K562 (cell line): ENCODE data around the gene GALNS. TPM values are rescaled to one million over a fixed set of nuclear protein-coding genes. Genes with fewer than 3 reads are reported as not detected.

Source experiments
- ATAC-seq: fragments of 200-7000 bp; cut with Tn5 transposase; 3 replicates; pipeline ENCODE4 v1.9.1; 2020; ENCODE audit warnings: moderate library complexity
- BruUV-seq: library from RNA; stranded (reverse); fragments of 400-500 nt; replicated peaks from 2 replicates; lab custom pipeline; 2021; lab: Mats Ljungman, UMichigan
- CTCF ChIA-PET: fragments of 300-600 bp; formaldehyde crosslinking; extraction: SDS; loops from one replicate; lab custom pipeline; 2021; ENCODE audit warnings: low intra/inter-chr PET ratio; lab: Yijun Ruan, JAX
- POLR2A ChIA-PET: fragments of 300-600, 350-650 bp; sonication (Branson Sonifier 250); formaldehyde crosslinking; extraction: SDS; loops from one replicate; lab custom pipeline; 2021; ENCODE audit warnings: antibody characterized with exemption, inconsistent platforms; lab: Yijun Ruan, JAX
- DNase-seq, 4 experiments: peaks; one replicate each; pipeline versions ENCODE4 v3.0.0 to v3.0.0-alpha.2; 2011 to 2018; ENCODE audit warnings: low spot score in 3 of 4, mixed read lengths in 3 of 4; ENCODE audit errors: extremely low read depth in 1 of 4
- FAIRE-seq: peaks from 2 replicates; lab custom pipeline; 2011; peaks lifted over from hg19 to GRCh38; lab: Jason Lieb, UNC
- H2AFZ ChIP-seq: 2 replicates; pipeline ENCODE4 v1.6.0; 2011; ENCODE audit warnings: low read depth, low read length, control low read depth, inconsistent platforms
- H3K27ac ChIP-seq: fragments of 200-600 bp; 3 replicates; pipeline ENCODE4 v1.8.0; 2011; ENCODE audit warnings: low read depth, mild to moderate bottlenecking, control low read depth, inconsistent platforms, low read length, moderate library complexity, mixed read lengths; ENCODE audit errors: extremely low read depth
- H3K27me3 ChIP-seq, 2 experiments: fragments of 300-600 bp in 1 of 2; 2 replicates in 1 of 2; 3 replicates in 1 of 2; pipeline versions ENCODE4 v1.6.0 to v1.8.0; 2011; ENCODE audit warnings: inconsistent platforms in 2 of 2, low read length in 2 of 2, mild to moderate bottlenecking in 1 of 2, mixed read lengths in 1 of 2, moderate library complexity in 1 of 2; ENCODE audit not compliant: control insufficient read depth in 2 of 2, insufficient read depth in 2 of 2
- H3K36me3 ChIP-seq: fragments of 300-600 bp; 3 replicates; pipeline ENCODE4 v1.8.0; 2011; ENCODE audit warnings: mild to moderate bottlenecking, low read length, inconsistent platforms; ENCODE audit not compliant: control insufficient read depth, insufficient read depth
- H3K4me1 ChIP-seq, 2 experiments: fragments of 200-600 bp in 1 of 2; replicated peaks in 1 of 2; 2 replicates in 1 of 2; 3 replicates in 1 of 2; pipeline versions ENCODE4 v1.5.1 to v1.8.0; 2011; ENCODE audit warnings: inconsistent platforms in 2 of 2, low read length in 2 of 2, mild to moderate bottlenecking in 1 of 2, mixed read lengths in 1 of 2, moderate library complexity in 1 of 2; ENCODE audit not compliant: control insufficient read depth in 2 of 2, insufficient read depth in 2 of 2
- H3K4me2 ChIP-seq: 2 replicates; pipeline ENCODE4 v1.6.1; 2011; ENCODE audit warnings: low read length, control low read depth, inconsistent platforms, mixed read lengths; ENCODE audit not compliant: insufficient read depth
- H3K4me3 ChIP-seq: fragments of 200-600 bp; sonication (generic), shearing (Covaris generic); 2 replicates; pipeline ENCODE4 v1.5.1; 2016; ENCODE audit warnings: control low read depth, inconsistent platforms
- H3K79me2 ChIP-seq: fragments of 200-600 bp; 3 replicates; pipeline ENCODE4 v1.8.0; 2011; ENCODE audit warnings: low read length, inconsistent platforms; ENCODE audit not compliant: control insufficient read depth, insufficient read depth
- H3K9ac ChIP-seq, 2 experiments: 2 replicates each; pipeline versions ENCODE4 v1.6.0 to v1.6.1; 2011; ENCODE audit warnings: low read depth in 2 of 2, low read length in 2 of 2, control low read depth in 1 of 2, inconsistent platforms in 1 of 2, mild to moderate bottlenecking in 1 of 2, mixed read lengths in 1 of 2; ENCODE audit not compliant: insufficient read depth in 1 of 2
- H3K9me1 ChIP-seq: one replicate; pipeline ENCODE4 v1.6.0; 2011; ENCODE audit warnings: inconsistent platforms, mild to moderate bottlenecking, low read length, moderate library complexity; ENCODE audit not compliant: control insufficient read depth, insufficient read depth
- H3K9me3 ChIP-seq: replicated peaks from 2 replicates; pipeline ENCODE4 v1.5.1; 2011; ENCODE audit warnings: low read depth, low read length, inconsistent platforms; ENCODE audit not compliant: control insufficient read depth, insufficient read depth
- H4K20me1 ChIP-seq: replicated peaks from 2 replicates; pipeline ENCODE4 v1.6.1; 2011; ENCODE audit warnings: low read length, inconsistent platforms, mixed read lengths; ENCODE audit not compliant: control insufficient read depth, insufficient read depth
- CREB5 ChIP-seq: fragments of 250-450 bp; sonication (Bioruptor Pico); IDR thresholded peaks from 2 replicates; pipeline ENCODE4 v1.5.0; 2020; ENCODE audit warnings: mild to moderate bottlenecking
- POLR2B ChIP-seq: fragments of 450-650 bp; IDR thresholded peaks from 2 replicates; pipeline ENCODE4 v1.6.1; 2018; ENCODE audit warnings: low read depth; ENCODE audit not compliant: partially characterized antibody
- POLR2G ChIP-seq: fragments of 200-400 bp; formaldehyde crosslinking; IDR thresholded peaks from 2 replicates; pipeline ENCODE4 v1.6.1; 2017; ENCODE audit warnings: low read depth, mild to moderate bottlenecking, antibody characterized with exemption, low read length, moderate library complexity
- RBM22 ChIP-seq: fragments of 200-400 bp; formaldehyde crosslinking; IDR thresholded peaks from 2 replicates; pipeline ENCODE4 v1.6.1; 2018; ENCODE audit warnings: low read length, low read depth; ENCODE audit not compliant: poor library complexity, severe bottlenecking
- TRIM24 ChIP-seq, 2 experiments: fragments of 450-650 bp; IDR thresholded peaks; 2 replicates each; pipeline ENCODE4 v1.6.1; 2016
- ZBTB7A ChIP-seq: IDR thresholded peaks from 2 replicates; pipeline ENCODE4 v1.6.1; 2011; ENCODE audit warnings: low read depth, mild to moderate bottlenecking, low read length, moderate library complexity, borderline replicate concordance; ENCODE audit not compliant: control insufficient read depth
- WGBS: fragments of 100-300 bp; shearing (Covaris generic); methylation state at CpG from one replicate; pipeline ENCODE4 v1.1.6; 2016; ENCODE audit warnings: low coverage, mixed read lengths; ENCODE audit not compliant: insufficient coverage; ENCODE audit errors: missing lambda C conversion rate; 5-methylcytosine and 5-hydroxymethylcytosine counted together
- in situ Hi-C: fragments of 300-500 bp; cut with MboI; formaldehyde crosslinking; loops from 4 replicates; pipeline ENCODE4 v1.15.0; 2018; ENCODE audit warnings: inconsistent platforms, mixed read lengths
- intact Hi-C: fragments of 100-400 bp; cut with micrococcal nuclease; formaldehyde crosslinking; loops from 2 replicates; pipeline ENCODE4 v1.14.2; 2022
- polyA plus RNA-seq, 8 experiments: library from polyadenylated mRNA; depleted of rRNA in 4 of 8; stranded (reverse) in 5 of 8; unstranded in 3 of 8; fragments of >200 nt; fragmentation: Nextera tagmentation in 2 of 8; fragmentation: Illumina TruSeq in 1 of 8; extraction: Ambion mirVana in 2 of 8; extraction: Trizol in 1 of 8; gene quantifications; 2 replicates each; pipeline versions ENCODE4 v1.2.1 to v1.2.3, GENCODE V29; 2011 to 2014; ENCODE audit warnings: inconsistent platforms in 1 of 8, missing spikeins in 1 of 8
- total RNA-seq, 7 experiments: library from RNA; depleted of rRNA in 6 of 7; stranded (reverse); fragments of >200 nt in 6 of 7; fragmentation: Illumina TruSeq in 2 of 7; extraction: Trizol in 2 of 7; gene quantifications; 2 replicates each; pipeline versions ENCODE4 v1.2.1 to v1.2.3, GENCODE V29; 2011 to 2021; ENCODE audit warnings: low replicate concordance in 1 of 7
- TF ChIP-seq, protein P1 (sequence below): fragments of 200-800 bp; sonication (Bioruptor generic); IDR thresholded peaks from 2 replicates; pipeline ENCODE4 v1.6.1; 2017; ENCODE audit warnings: missing genetic modification characterization, missing compliant biosample characterization

The GALNS gene
- total and polyA plus RNA-seq, 9 of the 15 experiments (the other 6 are each of a cell fraction or from before 2014, with no cell fraction given): 0.38 to 13.2 (median 4.3) TPM

DNA sequence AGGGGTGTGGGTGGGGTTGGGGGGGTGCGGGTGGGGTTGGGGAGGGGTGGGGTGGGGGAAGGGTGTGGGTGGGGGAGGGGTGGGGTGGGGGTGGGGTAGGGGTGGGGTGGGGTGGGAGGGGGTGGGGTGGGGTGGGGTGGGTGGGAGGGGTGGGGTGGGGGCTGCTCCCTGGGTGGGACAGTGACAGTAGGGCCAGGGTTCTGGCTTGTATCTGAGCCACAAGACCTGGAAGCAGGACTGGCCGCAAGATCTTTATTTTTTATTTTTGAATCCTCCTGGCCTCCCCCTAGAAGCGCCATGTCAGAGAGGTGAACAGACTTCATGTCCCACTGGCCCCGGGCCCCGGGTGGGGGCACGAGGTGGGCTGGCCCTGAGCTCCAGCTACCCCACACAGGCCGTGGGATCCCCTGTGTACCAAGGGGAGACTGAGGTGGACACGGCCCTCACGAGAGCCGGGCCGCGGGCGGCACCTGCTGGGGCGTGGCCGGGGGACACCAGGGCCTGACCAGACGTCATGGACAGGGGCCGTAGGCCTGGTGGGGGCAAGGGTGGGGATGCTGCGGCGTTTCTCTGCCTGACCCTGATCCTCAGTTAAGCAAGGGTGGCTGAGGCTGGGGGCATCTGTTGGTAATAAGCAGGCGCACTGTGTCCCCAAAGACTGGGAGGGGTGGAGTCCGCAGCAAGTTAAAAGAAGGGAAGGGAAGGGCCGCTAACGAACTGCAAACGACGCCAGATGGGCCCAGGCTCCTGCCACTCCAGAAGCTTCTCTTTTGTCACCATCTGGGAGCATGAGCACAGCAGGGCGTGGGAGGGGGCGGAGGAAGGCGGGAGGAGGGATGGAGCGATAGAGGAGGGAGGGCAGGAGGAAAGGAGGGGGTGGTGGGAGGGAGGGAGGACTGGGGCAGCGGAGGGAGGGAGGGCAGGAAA, 32.0 kb upstream of the GALNS start (continued):
- TF ChIP-seq POLR2G (peak; percentile 82), POLR2B (peak; percentile 25), ZBTB7A (peak; percentile 26; the same call in 1 of the 2 replicates)

DNA sequence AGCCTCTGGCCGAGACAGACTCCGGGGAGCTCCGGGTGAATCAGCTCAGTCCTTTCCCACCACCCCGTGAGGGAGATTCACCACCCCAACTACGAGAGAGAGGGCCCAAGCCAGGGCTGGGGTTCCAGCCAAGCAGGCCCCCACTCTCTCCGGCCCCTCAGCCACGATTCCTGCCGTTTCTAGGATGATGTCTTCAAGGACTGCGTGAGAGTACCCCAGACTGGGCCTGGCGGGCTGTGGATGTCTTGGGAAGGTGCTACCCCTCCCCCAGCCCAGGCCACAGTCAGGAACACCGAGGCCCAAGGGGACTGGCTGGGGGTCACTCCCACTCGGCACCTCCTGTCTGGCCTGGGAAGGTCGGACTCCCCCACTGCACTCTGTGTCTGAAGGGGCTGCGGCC, 31.3 kb upstream of the GALNS start:
- peak overlapping the region in 1 of 2 experiments; percentile 26; a peak in 1 of 4 replicates for H3K9ac ChIP-seq
- H4K20me1 ChIP-seq: no peaks in the 10 kb centered on the region
- TF ChIP-seq CREB5 (no peak), POLR2G (peak; percentile 3; the same call in 1 of the 2 replicates), TRIM24 (IDR thresholded peaks at IDR 0.05) (peak; percentile 61 to 75; a peak in 3 of 4 replicates), RBM22 (peak; percentile 42)
- TF ChIP-seq, protein P1, sequence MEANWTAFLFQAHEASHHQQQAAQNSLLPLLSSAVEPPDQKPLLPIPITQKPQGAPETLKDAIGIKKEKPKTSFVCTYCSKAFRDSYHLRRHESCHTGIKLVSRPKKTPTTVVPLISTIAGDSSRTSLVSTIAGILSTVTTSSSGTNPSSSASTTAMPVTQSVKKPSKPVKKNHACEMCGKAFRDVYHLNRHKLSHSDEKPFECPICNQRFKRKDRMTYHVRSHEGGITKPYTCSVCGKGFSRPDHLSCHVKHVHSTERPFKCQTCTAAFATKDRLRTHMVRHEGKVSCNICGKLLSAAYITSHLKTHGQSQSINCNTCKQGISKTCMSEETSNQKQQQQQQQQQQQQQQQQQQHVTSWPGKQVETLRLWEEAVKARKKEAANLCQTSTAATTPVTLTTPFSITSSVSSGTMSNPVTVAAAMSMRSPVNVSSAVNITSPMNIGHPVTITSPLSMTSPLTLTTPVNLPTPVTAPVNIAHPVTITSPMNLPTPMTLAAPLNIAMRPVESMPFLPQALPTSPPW: 0 out of 2 replicates have a peak, but pooled peaks have one; percentile 19
- H3K36me3 ChIP-seq: peaks cover 95% of the 10 kb centered on the region
- H3K4me1 ChIP-seq: peaks cover 0 to 61% of the 10 kb centered on the region in 2 experiments; a peak in 3 of 5 replicates
- no peaks in the 10 kb centered on the region for H3K9me1 ChIP-seq
- peaks cover 23% of the 10 kb centered on the region for H3K79me2 ChIP-seq
- no TSS peak for BruUV-seq
- intact Hi-C loops: no loop called here
- no peak overlapping the region for H3K4me3 ChIP-seq
- FAIRE-seq: no peak
- 87% methylated on average over 13 of the region's 14 CpGs for WGBS
- ATAC-seq: no peak
- ChIA-PET POLR2A (interaction anchor here (1.0 kb wide), 1 partner anchor 13 kb away, joined by 3 read pairs; no protein-coding TSS in a partner anchor), CTCF (no interaction called here)
- peaks cover 29% of the 10 kb centered on the region for H3K9me3 ChIP-seq
- no peaks in the 10 kb centered on the region for H3K27me3 ChIP-seq
- no peak overlapping the region for H2AFZ ChIP-seq
- DNase-seq: no peak
- H3K27ac ChIP-seq: peak overlapping the region; percentile 65; the same call in 2 of the 3 replicates
- no peak overlapping the region for H3K4me2 ChIP-seq
- in situ Hi-C loops: no loop called here
